Coronary artery (tissue), 2 donors: ENCODE measurements around the gene ARID3C.

ENCODE experiments used
- DNase-seq: peaks from one replicate; pipeline ENCODE4 v3.0.0-alpha.2; 2017; ENCODE audit warnings: low spot score
- H3K27ac ChIP-seq, 2 donors: fragments of 200-600 bp; sonication (generic); one replicate each; pipeline ENCODE4 v1.5.1; 2016 to 2019
- H3K4me3 ChIP-seq: fragments of 200-600 bp; sonication (generic); 2 replicates; pipeline ENCODE4 v1.5.1; 2016; ENCODE audit warnings: mild to moderate bottlenecking, moderate library complexity
- TF ChIP-seq, protein P1 (sequence below): fragments of 200-600 bp; sonication (generic); IDR thresholded peaks from one replicate; pipeline ENCODE4 v1.5.1; 2019; ENCODE audit warnings: antibody characterized with exemption

ARID3C gene

GRCh38 chr9:34612788-34613390, 16.0 kb downstream of the ARID3C start:
- H3K27ac ChIP-seq: peak overlapping the region; percentile 61 to 89
- TF ChIP-seq, protein P1, sequence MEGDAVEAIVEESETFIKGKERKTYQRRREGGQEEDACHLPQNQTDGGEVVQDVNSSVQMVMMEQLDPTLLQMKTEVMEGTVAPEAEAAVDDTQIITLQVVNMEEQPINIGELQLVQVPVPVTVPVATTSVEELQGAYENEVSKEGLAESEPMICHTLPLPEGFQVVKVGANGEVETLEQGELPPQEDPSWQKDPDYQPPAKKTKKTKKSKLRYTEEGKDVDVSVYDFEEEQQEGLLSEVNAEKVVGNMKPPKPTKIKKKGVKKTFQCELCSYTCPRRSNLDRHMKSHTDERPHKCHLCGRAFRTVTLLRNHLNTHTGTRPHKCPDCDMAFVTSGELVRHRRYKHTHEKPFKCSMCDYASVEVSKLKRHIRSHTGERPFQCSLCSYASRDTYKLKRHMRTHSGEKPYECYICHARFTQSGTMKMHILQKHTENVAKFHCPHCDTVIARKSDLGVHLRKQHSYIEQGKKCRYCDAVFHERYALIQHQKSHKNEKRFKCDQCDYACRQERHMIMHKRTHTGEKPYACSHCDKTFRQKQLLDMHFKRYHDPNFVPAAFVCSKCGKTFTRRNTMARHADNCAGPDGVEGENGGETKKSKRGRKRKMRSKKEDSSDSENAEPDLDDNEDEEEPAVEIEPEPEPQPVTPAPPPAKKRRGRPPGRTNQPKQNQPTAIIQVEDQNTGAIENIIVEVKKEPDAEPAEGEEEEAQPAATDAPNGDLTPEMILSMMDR: peak; percentile 84
- peak overlapping the region; percentile 87 for H3K4me3 ChIP-seq
- no peak for DNase-seq

GRCh38 chr9:34611811-34612787, 16.8 kb downstream of the ARID3C start, which contains the start of gene RPP25L:
RPP25L (minus strand) TSS chr9:34612097; CDS start chr9:34611296, 801 bp downstream.
- TF ChIP-seq, protein P1: no peak
- peak; percentile 85 for DNase-seq
- Histone ChIP-seq H3K4me3 (peak within 1 kb of the TSS; percentile 87), H3K27ac (peak within 1 kb of the TSS; percentile 61 to 89)

DNA sequence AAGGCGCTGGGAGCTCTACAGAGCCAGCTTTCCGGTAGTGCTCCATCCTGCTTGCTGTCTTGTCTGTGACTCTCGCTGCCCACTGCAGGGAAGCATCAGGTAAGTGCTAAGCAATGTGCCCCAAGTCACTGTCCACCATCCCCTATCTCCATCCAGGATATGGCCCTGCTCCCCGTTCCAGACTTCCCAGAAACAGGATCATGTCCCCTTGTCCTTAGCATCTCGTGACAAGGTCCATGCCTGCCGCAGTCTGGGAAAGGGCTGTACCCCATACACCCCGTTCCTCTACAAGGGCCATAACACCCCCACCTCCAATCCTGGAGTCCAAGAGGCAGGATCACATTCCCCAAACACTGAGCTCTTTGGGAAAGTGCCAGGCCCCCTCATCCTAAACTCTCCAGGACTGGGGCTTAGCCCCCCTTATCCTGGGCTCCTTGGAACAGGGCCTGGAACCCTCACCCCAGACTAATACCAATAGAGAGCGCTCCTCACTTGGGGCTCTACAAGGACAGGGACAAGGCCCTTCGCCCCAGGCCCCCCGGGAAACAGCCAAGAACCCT, 17.5 kb downstream of the ARID3C start:
- Histone ChIP-seq H3K27ac (peak overlapping the region; percentile 61 to 89), H3K4me3 (peak overlapping the region; percentile 87)
- TF ChIP-seq, protein P1: no peak
- DNase-seq: no peak

- no peak overlapping the region for H3K27ac ChIP-seq
- DNase-seq: no peak
- TF ChIP-seq, protein P1: no peak
- peak overlapping the region; percentile 87 for H3K4me3 ChIP-seq
Observed at GRCh38 chr9:34610434-34611206, 18.2 kb downstream of the ARID3C start.

DNA sequence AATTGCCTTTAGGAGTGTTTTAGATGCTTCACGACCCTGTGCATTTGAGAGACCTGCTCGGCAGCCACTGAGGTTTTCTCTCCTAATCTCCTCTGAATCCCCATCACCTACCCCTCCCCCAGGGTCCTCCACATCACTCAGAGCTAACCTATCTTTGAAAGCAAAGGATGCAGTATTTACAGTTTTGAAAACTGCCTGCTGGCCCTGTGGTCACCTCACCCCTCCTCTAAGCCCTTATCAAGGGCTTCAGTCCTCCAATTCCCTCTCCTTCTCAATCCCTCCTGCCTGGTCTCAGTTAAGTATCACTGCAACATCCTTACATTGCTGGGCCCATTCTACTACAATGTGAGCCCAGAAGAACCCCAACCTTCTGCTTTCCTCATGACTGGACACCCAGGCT, 21.5 kb downstream of the ARID3C start:
- TF ChIP-seq, protein P1: no peak
- no peak for DNase-seq

DNA sequence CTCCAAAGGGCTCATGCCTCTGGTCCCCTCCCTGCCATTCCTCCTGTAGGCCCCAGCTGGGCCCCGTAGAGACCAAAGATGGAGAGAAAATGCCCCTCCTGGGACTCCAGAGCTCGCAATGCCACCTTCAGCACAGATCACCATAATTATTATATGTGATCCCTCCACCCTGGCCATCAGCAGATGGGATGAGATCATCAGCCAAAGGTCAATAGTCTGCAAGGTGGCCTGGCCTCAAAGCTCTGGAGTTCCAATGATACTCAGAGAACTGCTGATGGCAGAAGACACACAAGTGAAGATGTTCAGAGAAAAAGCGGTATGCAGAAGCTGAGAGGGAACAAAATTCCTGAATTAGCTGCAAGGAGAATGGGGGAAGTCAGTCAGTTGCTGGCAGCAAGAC, 22.0 kb downstream of the ARID3C start:
- no peak overlapping the region for H3K27ac ChIP-seq
- no peak for DNase-seq
- H3K4me3 ChIP-seq: no peak overlapping the region
- TF ChIP-seq, protein P1: no peak

More for the DNA sequence above, 21.5 kb downstream of the ARID3C start:
- Histone ChIP-seq H3K4me3 (no peak overlapping the region), H3K27ac (no peak overlapping the region)
